Astrocyte of the cerebellum (primary cell): ENCODE results near the gene KCNK2.

ENCODE experiments used
- DNase-seq: peaks from one replicate; pipeline ENCODE4 v3.0.0-alpha.2; 2011; ENCODE audit warnings: low read depth
- H3K4me3 ChIP-seq: 2 replicates; pipeline ENCODE4 v1.5.1; 2011; ENCODE audit warnings: mild to moderate bottlenecking, low read depth, low read length, moderate library complexity
- CTCF ChIP-seq: IDR thresholded peaks from 2 replicates; pipeline ENCODE4 v1.5.1; 2012; ENCODE audit warnings: low read length, low read depth, moderate library complexity, mild to moderate bottlenecking; ENCODE audit errors: missing control alignments
- in situ Hi-C: cut with HindIII; loops from 2 replicates; pipeline ENCODE4 v1.10.0; 2017; ENCODE audit warnings: low sequenced_read_pairs

The KCNK2 gene

DNA sequence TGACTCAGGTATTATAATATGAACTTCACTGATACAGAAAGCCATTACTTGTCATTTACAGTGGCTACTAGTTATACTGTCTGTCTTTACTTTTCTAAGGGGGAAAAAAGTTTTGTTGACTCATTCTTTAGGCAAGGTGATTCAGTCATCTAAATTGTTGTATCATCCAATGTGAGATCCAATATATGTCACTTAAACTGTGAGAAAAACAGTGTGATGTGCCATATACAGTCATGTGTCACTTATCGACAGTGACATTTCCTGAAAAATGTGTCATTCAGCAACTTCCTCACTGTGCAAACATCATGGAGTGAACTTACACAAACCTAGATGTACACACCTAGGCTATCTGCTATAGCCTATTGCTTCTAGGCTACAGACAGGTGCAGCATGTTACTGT is 57.6 kb downstream of the KCNK2 start:
- in situ Hi-C loops = no loop called here
- no peak for DNase-seq
- no peak for TF ChIP-seq CTCF
- no peak overlapping the region for H3K4me3 ChIP-seq

- in situ Hi-C loops = no loop called here
- H3K4me3 ChIP-seq = no peak overlapping the region
- no peak for TF ChIP-seq CTCF
- DNase-seq = no peak
Observed at GRCh38 chr1:215141460-215141859, 58.9 kb downstream of the KCNK2 start.

DNA sequence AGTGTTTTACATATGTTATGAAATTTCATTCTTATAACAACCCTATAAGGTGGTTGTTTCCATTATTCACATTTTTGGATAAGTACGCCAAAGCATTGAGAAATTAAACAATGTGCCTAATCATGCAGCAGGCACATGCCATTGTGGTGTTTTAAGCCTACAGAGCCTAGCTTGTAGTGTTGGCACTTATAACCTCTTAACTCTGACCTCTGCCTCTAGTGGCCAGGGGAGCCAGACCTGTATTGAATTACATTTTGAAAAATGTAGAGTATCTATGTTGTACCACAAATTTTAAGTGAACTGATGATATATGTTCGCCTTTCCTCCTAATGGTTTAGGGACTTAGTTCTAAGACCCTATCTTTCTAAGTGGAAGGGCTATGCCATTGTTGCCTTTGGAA is 61.0 kb downstream of the KCNK2 start:
- DNase-seq = no peak
- in situ Hi-C loops = no loop called here
- no peak for TF ChIP-seq CTCF

DNA sequence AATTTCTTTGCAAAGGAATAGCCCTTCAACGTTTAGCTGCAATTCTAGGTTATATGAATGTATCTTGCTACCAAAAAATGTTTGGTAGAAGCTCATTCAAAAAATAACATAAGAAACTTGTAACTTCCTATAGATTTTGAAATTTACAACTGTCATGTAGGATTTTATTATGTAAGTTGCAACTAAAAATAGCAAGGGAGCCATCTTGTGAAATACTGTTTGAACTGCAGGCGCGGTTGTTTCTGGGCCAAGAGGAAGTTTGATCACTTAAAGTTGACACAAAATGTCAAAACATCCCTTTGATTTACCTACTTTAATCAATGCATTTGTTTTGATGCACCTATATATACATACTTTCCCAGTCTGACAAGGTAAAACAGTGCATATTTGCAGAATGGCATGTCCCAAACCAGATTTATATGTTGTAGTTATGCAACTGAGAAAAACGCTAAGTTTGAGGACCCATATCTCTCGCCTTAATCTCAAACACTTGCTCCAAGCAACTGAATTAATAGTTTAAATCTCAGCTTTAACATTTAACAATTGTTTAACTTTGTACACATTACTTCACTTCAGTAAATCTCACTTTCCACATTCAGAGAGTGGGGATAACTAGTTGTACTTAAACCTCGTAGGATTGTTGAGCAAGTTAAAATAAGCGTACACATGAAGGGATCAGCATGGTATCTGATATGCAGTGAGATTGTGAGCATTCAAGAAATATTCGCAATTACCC is 63.9 kb downstream of the KCNK2 start:
- in situ Hi-C loops = no loop called here
- DNase-seq = peak; percentile 19
- no peak overlapping the region for H3K4me3 ChIP-seq
- peak; percentile 70 for TF ChIP-seq CTCF

More for the DNA sequence above, 61.0 kb downstream of the KCNK2 start:
- H3K4me3 ChIP-seq = no peak overlapping the region

DNA sequence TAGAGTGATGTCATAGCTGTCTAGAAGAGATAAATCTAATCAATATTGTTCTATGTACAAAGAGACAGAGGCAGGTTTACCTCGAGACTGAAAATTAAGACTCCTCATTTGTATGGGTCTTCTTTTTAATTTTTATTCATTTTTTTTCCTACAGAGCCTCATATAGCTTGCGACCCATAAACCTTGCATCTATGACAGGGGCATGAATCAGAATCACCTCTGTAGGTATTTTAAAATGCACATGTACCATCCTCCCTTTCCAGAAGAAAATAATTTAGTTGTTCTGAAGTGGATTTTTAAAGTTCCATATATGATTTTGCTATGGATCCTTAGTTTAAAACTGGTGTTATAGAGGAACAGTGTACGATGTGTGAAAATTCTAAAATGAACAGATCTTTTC is 64.5 kb downstream of the KCNK2 start:
- H3K4me3 ChIP-seq = no peak overlapping the region
- no peak for DNase-seq
- TF ChIP-seq CTCF = no peak
- in situ Hi-C loops = no loop called here

- H3K4me3 ChIP-seq = no peak overlapping the region
- DNase-seq = no peak
- no peak for TF ChIP-seq CTCF
- in situ Hi-C loops = no loop called here
Observed at GRCh38 chr1:215151841-215152549, 69.5 kb downstream of the KCNK2 start.
